Measurements from ENCODE around the gene CACNB4. TPM values are rescaled to one million over a fixed set of nuclear protein-coding genes. Genes with fewer than 3 reads are reported as not detected.
A peak's percentile ranks its signal among the peaks of the same experiment; 100 is the strongest.
"Not testable (repeated sequence)": the region's sequence is repeated elsewhere in the genome, so short reads cannot be mapped to it uniquely, and the experiment has no call there.

CACNB4 gene
- total RNA-seq, 2 donors from 2014 or later = 15.4 to 40.6 TPM

DNA sequence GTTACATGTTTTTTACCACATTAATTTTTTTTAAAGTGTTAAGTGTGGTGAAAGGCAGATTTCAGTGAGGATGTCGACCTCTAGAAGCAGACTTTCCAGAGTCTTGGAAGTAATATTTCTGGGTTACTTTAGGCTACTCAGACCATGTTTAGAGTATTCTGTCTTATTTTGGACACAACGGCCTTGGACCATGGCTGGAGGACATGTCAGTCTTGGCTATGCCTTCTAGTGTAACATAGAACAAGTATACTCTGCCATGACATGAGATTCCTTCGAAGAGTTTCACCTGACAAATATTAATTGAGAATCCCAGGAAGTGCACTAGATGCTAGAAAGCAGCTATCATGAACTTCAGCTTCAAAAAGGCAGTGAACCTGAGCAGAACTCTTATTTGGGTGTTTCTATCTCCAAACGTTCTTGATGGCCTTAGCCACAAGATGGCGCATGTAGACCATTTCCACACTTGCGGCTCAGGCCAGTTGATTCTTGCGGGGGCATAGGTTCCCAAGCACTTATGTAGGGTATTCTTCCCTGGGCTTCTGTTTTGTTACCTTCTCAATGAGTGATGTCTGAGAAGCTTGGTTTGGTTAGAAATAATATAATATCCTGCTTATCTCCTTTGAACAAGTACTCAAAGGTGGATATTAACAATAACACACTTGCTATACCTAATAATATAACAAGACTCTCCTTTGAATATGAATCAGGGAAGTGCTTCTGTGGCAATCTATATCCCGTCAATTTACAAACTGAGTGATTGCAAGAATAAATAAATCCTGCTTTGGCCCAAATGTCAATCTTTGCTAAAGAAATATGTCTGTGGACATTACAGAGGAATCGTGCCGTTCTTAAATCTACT lies 62.0 kb downstream of the CACNB4 start:
- H3K27me3 ChIP-seq (replicated peaks; ENCODE audit: insufficient read depth) = no peaks in the 10 kb centered on the region
- 32% methylated on average over 10 of the region's 10 CpGs for WGBS
- no peaks in the 10 kb centered on the region for H3K36me3 ChIP-seq
- peak; percentile 76 for DNase-seq (ENCODE audit: low spot score)
- H3K4me3 ChIP-seq = no peak overlapping the region
- H3K27ac ChIP-seq = no peak overlapping the region
- TF ChIP-seq POLR2A (IDR thresholded peaks at IDR 0.05) = no peak
- TF ChIP-seq POLR2AphosphoS5 (IDR thresholded peaks at IDR 0.05) = no peak
- TF ChIP-seq CTCF (IDR thresholded peaks at IDR 0.05) = peak; percentile 57 to 82 (median 76)
- no peaks in the 10 kb centered on the region for H3K9me3 ChIP-seq
- intact Hi-C loops (cut with DNase I) = loop anchor here (5.0 to 10.0 kb wide), 3 partner anchors 140 to 598 kb away; partner anchors contain the start of genes FMNL2 and STAM2
- H3K4me1 ChIP-seq (replicated peaks) = no peaks in the 10 kb centered on the region

- Histone ChIP-seq H3K36me3 (no peaks in the 10 kb centered on the region), H3K4me1 (replicated peaks) (no peaks in the 10 kb centered on the region), H3K4me3 (no peak overlapping the region), H3K27me3 (replicated peaks; ENCODE audit: insufficient read depth) (no peaks in the 10 kb centered on the region), H3K9me3 (no peaks in the 10 kb centered on the region), H3K27ac (no peak overlapping the region)
- no peak for TF ChIP-seq POLR2AphosphoS5 (IDR thresholded peaks at IDR 0.05)
- WGBS = 83% methylated on average over 7 of the region's 7 CpGs
- DNase-seq (ENCODE audit: low spot score) = no peak
- intact Hi-C loops (cut with DNase I) = loop anchor here (10.0 kb wide), 2 partner anchors 300 to 600 kb away; partner anchors contain the start of gene FMNL2
Observed at GRCh38 chr2:152034257-152034801, 64.5 kb downstream of the CACNB4 start.

- no peaks in the 10 kb centered on the region for H3K36me3 ChIP-seq
- H3K9me3 ChIP-seq = no peaks in the 10 kb centered on the region
- no peak for DNase-seq (ENCODE audit: low spot score)
- no peak overlapping the region for H3K4me3 ChIP-seq
- no peaks in the 10 kb centered on the region for H3K4me1 ChIP-seq (replicated peaks)
- intact Hi-C loops (cut with DNase I) = loop anchor here (10.0 kb wide), 2 partner anchors 302 to 602 kb away; partner anchors contain the start of gene FMNL2
- TF ChIP-seq POLR2A (IDR thresholded peaks at IDR 0.05) = no peak
- TF ChIP-seq POLR2AphosphoS5 (IDR thresholded peaks at IDR 0.05) = no peak
- TF ChIP-seq CTCF (IDR thresholded peaks at IDR 0.05) = no peak
- no peaks in the 10 kb centered on the region for H3K27me3 ChIP-seq (replicated peaks; ENCODE audit: insufficient read depth)
- 85% methylated on average over 12 of the region's 12 CpGs for WGBS
- no peak overlapping the region for H3K27ac ChIP-seq
Observed at GRCh38 chr2:152033011-152033925, 65.6 kb downstream of the CACNB4 start.

DNA sequence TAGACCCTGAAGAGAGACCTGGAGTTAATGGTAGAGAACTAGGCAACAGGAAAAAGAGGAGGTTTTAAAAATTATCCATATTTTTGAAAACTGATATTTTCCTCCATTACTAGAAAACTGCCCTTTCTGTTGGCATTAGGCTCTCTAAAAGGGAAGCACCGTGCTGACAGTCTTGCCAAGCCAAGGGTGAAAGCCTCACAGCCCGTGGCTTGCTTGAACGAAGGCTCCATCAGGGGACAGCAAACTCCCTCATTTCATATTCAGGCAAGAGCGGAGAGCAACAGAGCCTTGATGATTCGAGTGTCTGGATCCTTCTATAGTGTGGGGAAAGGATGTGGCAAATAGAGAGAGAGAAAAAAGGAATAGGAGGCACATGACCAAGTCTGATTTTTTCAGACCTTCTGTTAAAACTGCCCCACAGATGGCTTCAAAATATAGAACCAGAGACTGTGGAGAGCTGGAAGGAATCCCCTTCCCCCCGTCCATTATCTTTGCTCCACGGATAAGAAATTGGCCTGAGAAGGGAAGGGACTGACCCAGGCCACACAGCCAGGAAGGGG lies 67.0 kb downstream of the CACNB4 start:
- no peak overlapping the region for H3K27ac ChIP-seq
- TF ChIP-seq CTCF (IDR thresholded peaks at IDR 0.05) (no peak), POLR2A (IDR thresholded peaks at IDR 0.05) (no peak), POLR2AphosphoS5 (IDR thresholded peaks at IDR 0.05) (no peak)
- intact Hi-C loops (cut with DNase I) = loop anchor here (10.0 kb wide), 2 partner anchors 303 to 603 kb away; partner anchors contain the start of gene FMNL2
- H3K27me3 ChIP-seq (replicated peaks; ENCODE audit: insufficient read depth) = no peaks in the 10 kb centered on the region
- no peak for DNase-seq (ENCODE audit: low spot score)
- H3K9me3 ChIP-seq = no peaks in the 10 kb centered on the region
- no peaks in the 10 kb centered on the region for H3K36me3 ChIP-seq
- 78% methylated on average over 7 of the region's 7 CpGs for WGBS
- H3K4me3 ChIP-seq = no peak overlapping the region
- no peaks in the 10 kb centered on the region for H3K4me1 ChIP-seq (replicated peaks)

DNA sequence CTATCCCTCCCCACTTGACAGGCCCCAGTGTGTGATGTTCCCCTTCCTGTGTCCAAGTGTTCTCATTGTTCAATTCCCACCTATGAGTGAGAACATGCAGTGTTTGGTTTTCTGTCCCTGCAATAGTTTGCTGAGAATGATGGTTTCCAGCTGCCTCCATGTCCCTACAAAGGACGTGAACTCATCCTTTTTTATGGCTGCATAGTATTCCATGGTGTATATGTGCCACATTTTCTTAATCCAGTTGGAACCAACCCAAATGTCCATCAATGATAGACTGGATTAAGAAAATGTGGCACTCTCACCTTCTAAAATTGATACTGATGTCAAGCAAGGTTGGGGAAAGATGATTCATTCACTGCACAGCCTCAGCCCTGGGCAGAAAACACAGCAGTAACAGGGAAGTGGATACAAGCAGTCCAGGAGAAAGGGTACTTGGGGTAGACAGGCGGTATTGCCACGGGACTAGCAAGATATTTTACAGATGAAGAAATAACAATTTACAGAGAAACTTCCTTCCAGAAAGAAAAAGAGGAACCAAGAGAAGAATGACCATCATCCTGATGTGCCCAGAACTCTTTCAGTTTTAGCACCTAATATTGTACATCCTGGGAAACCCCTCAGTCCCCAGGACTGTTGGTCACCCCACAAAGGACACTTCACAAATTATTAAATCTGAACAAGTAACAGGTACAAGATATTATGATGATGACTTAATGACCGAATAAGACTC lies 68.1 kb downstream of the CACNB4 start:
- H3K4me3 ChIP-seq; H3K36me3 ChIP-seq; DNase-seq (ENCODE audit: low spot score); H3K9me3 ChIP-seq; H3K4me1 ChIP-seq (replicated peaks); H3K27ac ChIP-seq; H3K27me3 ChIP-seq (replicated peaks; ENCODE audit: insufficient read depth): not testable (repeated sequence)
- intact Hi-C loops (cut with DNase I) = loop anchor here (10.0 kb wide), 2 partner anchors 304 to 604 kb away; partner anchors contain the start of gene FMNL2
- 92% methylated on average over 4 of the region's 4 CpGs for WGBS

Data from prostate gland (tissue), 2 donors.